Smooth muscle cell (in vitro differentiated cells): Measurements from ENCODE around the gene TXNRD2. TPM values are rescaled to one million over a fixed set of nuclear protein-coding genes. Genes with fewer than 3 reads are reported as not detected.
A peak's percentile ranks its signal among the peaks of the same experiment; 100 is the strongest.

Source experiments
- DNase-seq: peaks from one replicate; lab custom pipeline; 2025; ENCODE audit not compliant: unreplicated experiment; lab: John Stamatoyannopoulos, UW
- H2AFZ ChIP-seq: fragments of 200-600 bp; sonication (generic); 2 replicates; pipeline ENCODE4 v1.6.0; 2016; ENCODE audit warnings: antibody characterized with exemption, low read depth, mild to moderate bottlenecking
- H3F3A ChIP-seq: fragments of 200-600 bp; sonication (generic); 2 replicates; pipeline ENCODE4 v1.6.0; 2017; ENCODE audit warnings: antibody characterized with exemption, low read depth
- H3K27ac ChIP-seq: fragments of 200-600 bp; sonication (generic); 2 replicates; pipeline ENCODE4 v1.5.1; 2016; ENCODE audit warnings: low read depth, mild to moderate bottlenecking
- H3K27me3 ChIP-seq: fragments of 200-600 bp; sonication (generic); 2 replicates; pipeline ENCODE4 v1.6.1; 2016; ENCODE audit warnings: low read depth, mild to moderate bottlenecking
- H3K36me3 ChIP-seq: fragments of 200-600 bp; sonication (generic); 2 replicates; pipeline ENCODE4 v1.5.1; 2016; ENCODE audit warnings: low read depth
- H3K4me1 ChIP-seq: fragments of 200-600 bp; sonication (generic); 2 replicates; pipeline ENCODE4 v1.5.1; 2016; ENCODE audit warnings: low read depth
- H3K4me2 ChIP-seq: fragments of 200-600 bp; sonication (generic); 2 replicates; pipeline ENCODE4 v1.6.0; 2016; ENCODE audit warnings: mild to moderate bottlenecking
- H3K4me3 ChIP-seq: fragments of 200-600 bp; sonication (generic); 2 replicates; pipeline ENCODE4 v1.5.1; 2016; ENCODE audit warnings: mild to moderate bottlenecking
- H3K79me2 ChIP-seq: fragments of 200-600 bp; sonication (generic); 2 replicates; pipeline ENCODE4 v1.6.0; 2016; ENCODE audit warnings: low read depth, mild to moderate bottlenecking
- H3K9ac ChIP-seq: fragments of 200-600 bp; sonication (generic); 2 replicates; pipeline ENCODE4 v1.6.0; 2016; ENCODE audit warnings: low read depth
- H3K9me3 ChIP-seq: fragments of 200-600 bp; sonication (generic); replicated peaks from 2 replicates; pipeline ENCODE4 v1.5.1; 2016; ENCODE audit warnings: low read depth
- H4K20me1 ChIP-seq: fragments of 200-600 bp; sonication (generic); 2 replicates; pipeline ENCODE4 v1.6.0; 2016; ENCODE audit warnings: low read depth
- WGBS: methylation state at CpG from one replicate; pipeline ENCODE4 v1.1.7; 2016; ENCODE audit warnings: low lambda C conversion rate; 5-methylcytosine and 5-hydroxymethylcytosine counted together
- polyA plus RNA-seq: library from polyadenylated mRNA; unstranded; fragments of >200 nt; fragmentation: Nextera tagmentation; extraction: Ambion mirVana; gene quantifications from 2 replicates; pipeline ENCODE4 v1.2.1, GENCODE V29; 2016
- total RNA-seq: library from RNA; depleted of rRNA; stranded (reverse); fragments of >200 nt; gene quantifications from 2 replicates; pipeline ENCODE4 v1.2.3, GENCODE V29; 2014
- TF ChIP-seq, protein P1 (sequence below): fragments of 200-600 bp; sonication (generic); IDR thresholded peaks from 2 replicates; pipeline ENCODE4 v1.5.1; 2017; ENCODE audit warnings: borderline replicate concordance, mild to moderate bottlenecking, antibody characterized with exemption; ENCODE audit not compliant: insufficient read depth, poor library complexity, severe bottlenecking

Gene TXNRD2
- total and polyA plus RNA-seq, 2 experiments from 2014 or later: 3.2 TPM; not detected in 1

DNA sequence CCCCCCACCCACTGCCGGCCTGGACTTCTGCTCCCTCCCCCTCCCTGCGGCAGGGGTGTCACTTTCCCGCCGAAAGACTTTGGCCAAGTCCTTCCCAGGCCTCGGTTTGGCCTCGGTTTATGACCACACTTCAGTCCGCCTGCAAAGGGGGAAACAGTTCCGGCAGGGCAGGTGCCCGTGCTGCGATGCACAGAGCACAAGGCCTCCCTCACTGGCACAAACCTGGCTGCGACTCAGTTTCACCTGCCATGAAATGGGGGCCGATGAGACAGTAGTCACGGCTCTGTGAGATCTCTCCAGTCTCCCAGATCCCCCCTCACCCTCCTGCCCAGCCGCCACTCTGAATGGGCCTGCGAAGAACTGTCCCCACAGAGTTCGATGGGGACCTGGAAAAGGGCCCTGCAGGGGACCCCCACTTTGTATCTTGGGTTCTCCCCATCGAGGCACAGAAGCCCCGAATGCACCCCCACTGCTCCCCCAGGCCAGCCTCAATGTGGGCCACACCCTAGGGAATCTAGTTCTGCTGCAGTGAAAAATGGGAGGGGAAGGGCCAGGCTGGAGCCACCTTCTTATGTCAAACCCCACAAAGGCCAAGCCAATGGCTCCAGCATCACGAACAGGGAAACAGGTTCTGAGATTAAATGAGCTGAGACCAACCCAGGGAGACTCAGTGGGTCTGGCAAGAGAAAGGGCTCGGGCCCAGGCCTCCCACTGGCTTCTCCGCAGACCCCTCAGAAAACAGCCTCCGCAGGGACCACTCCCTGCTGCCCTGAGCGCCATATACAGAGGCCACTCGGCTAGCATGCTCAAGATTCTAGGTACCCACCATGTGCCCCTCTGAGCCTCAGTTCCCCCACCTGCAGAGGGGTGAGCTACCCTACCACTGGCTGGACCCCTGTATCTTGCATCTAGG, 46.0 kb upstream of the TXNRD2 start:
- Histone ChIP-seq H3K27me3 (peaks cover 11% of the 10 kb centered on the region), H2AFZ (no peak overlapping the region), H3K4me3 (no peak overlapping the region), H3K36me3 (no peaks in the 10 kb centered on the region), H3K79me2 (no peaks in the 10 kb centered on the region), H3F3A (no peaks in the 10 kb centered on the region), H3K9me3 (no peaks in the 10 kb centered on the region), H3K9ac (no peak overlapping the region), H4K20me1 (no peaks in the 10 kb centered on the region), H3K27ac (no peak overlapping the region), H3K4me1 (peaks cover 7% of the 10 kb centered on the region), H3K4me2 (no peak overlapping the region)
- 85% methylated on average over 20 of the region's 24 CpGs for WGBS
- TF ChIP-seq, protein P1, sequence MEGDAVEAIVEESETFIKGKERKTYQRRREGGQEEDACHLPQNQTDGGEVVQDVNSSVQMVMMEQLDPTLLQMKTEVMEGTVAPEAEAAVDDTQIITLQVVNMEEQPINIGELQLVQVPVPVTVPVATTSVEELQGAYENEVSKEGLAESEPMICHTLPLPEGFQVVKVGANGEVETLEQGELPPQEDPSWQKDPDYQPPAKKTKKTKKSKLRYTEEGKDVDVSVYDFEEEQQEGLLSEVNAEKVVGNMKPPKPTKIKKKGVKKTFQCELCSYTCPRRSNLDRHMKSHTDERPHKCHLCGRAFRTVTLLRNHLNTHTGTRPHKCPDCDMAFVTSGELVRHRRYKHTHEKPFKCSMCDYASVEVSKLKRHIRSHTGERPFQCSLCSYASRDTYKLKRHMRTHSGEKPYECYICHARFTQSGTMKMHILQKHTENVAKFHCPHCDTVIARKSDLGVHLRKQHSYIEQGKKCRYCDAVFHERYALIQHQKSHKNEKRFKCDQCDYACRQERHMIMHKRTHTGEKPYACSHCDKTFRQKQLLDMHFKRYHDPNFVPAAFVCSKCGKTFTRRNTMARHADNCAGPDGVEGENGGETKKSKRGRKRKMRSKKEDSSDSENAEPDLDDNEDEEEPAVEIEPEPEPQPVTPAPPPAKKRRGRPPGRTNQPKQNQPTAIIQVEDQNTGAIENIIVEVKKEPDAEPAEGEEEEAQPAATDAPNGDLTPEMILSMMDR: no peak
- DNase-seq: no peak

DNA sequence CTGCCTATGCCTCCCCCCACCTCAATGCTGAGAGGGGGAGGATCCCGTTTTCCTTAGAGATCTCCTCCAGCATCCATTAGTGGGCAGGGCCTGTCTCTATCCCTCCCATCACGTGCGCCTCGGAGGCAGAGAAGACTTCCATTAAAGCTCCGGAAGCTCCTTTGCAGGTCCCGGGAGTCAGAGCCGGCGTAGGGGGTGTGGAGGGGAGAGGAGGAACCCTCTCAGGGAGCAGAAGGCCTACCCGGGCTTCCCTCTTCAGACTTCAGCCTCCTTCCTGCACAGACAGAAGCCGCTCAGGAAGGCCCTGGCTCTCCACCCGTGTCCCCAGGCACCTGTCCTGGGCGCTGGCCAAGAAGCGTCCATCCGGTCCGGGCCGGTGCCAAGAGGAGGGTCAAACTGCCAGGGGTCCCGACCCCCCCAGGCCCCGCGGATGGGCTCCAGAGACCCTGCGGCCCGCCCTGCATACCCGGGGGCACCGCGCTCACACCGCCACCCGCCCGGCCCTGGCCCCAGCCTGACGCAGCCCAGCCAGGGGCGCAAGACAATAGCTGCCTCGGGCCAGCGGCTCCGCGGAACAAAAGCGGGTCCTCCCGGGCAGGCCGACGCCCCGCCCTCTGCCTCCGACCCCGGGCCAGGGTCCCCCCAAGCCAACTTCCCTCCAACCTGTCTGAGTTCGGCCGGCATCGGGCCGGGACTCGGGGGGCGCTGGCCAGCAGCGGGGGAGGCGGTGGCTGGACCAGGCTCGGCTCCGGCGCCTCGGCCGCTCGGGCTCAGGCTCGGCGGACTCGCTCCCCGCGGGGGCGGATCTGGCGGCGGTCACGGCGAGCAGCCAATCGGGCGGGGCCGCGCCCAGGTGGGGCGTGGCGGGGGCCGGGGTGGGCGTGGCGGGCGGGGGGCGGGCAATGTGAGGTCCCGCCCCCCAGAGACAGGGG, 45.1 kb upstream of the TXNRD2 start:
- peak; percentile 30 for DNase-seq
- peak overlapping the region; percentile 85 for H3K9ac ChIP-seq
- peaks cover 7% of the 10 kb centered on the region for H3K4me1 ChIP-seq

DNA sequence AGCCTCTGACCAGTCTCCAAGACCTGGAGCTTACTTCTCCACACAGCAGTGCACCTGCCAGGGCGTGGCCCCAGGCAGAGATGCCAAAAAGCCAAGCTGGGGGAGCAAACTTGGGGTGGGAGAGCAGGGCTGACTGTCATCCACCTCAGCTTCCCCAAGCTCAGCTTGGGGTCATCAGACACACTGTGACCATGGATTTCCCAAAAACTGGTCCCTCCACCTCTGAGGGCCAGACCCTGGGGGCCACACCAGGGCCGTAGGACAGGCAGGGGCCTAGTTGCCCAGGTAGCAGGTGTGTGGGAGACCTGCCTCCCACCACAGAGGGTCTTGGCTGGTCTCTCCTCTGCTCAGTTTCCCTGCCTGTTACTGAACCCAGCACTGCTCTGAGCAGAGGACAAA, 44.4 kb upstream of the TXNRD2 start:
- Histone ChIP-seq H4K20me1 (no peaks in the 10 kb centered on the region), H3K4me1 (peaks cover 7% of the 10 kb centered on the region), H3K4me2 (peak overlapping the region; percentile 99), H3F3A (no peaks in the 10 kb centered on the region), H3K9ac (no peak overlapping the region), H3K4me3 (peak overlapping the region; percentile 86), H3K27me3 (peaks cover 11% of the 10 kb centered on the region), H3K36me3 (no peaks in the 10 kb centered on the region), H3K9me3 (no peaks in the 10 kb centered on the region), H2AFZ (no peak overlapping the region), H3K27ac (no peak overlapping the region), H3K79me2 (no peaks in the 10 kb centered on the region)
- TF ChIP-seq, protein P1: no peak
- 83% methylated on average over 2 of the region's 2 CpGs for WGBS
- DNase-seq: no peak

More for the DNA sequence above, 45.1 kb upstream of the TXNRD2 start:
- no peaks in the 10 kb centered on the region for H3F3A ChIP-seq
- H3K79me2 ChIP-seq: no peaks in the 10 kb centered on the region
- H4K20me1 ChIP-seq: no peaks in the 10 kb centered on the region
- no peaks in the 10 kb centered on the region for H3K9me3 ChIP-seq
- WGBS: 2% methylated on average over 55 of the region's 76 CpGs
- H2AFZ ChIP-seq: peak overlapping the region; percentile 94
- no peaks in the 10 kb centered on the region for H3K36me3 ChIP-seq
- no peak overlapping the region for H3K27ac ChIP-seq
- H3K4me2 ChIP-seq: peak overlapping the region; percentile 99
- TF ChIP-seq, protein P1: no peak
- peak overlapping the region; percentile 86 for H3K4me3 ChIP-seq
- H3K27me3 ChIP-seq: peaks cover 11% of the 10 kb centered on the region
